ENCODE measurements around the gene AP1M1.

- TF ChIP-seq CTCF (IDR thresholded peaks at IDR 0.05) (no peak), POLR2A (IDR thresholded peaks at IDR 0.05) (no peak)
Observed at GRCh38 chr19:16207063-16207462, 9.4 kb downstream of the AP1M1 start.

Measured in vagina (tissue), 2 donors.